K562 (cell line): ENCODE data around the gene CRYBG2. TPM values are rescaled to one million over a fixed set of nuclear protein-coding genes. Genes with fewer than 3 reads are reported as not detected.

Experiments
- CXXC5 ChIP-seq: fragments of 250-450 bp; sonication (Bioruptor Pico); IDR thresholded peaks from 2 replicates; pipeline ENCODE4 v1.8.0; 2022; ENCODE audit warnings: inconsistent platforms, mild to moderate bottlenecking, moderate library complexity
- FOXK1 ChIP-seq: sonication (generic); formaldehyde crosslinking; IDR thresholded peaks from 2 replicates; pipeline ENCODE4 v1.8.0; 2022; ENCODE audit warnings: missing genetic modification reagents, mild to moderate bottlenecking, borderline replicate concordance
- POLR3G ChIP-seq: IDR thresholded peaks from 2 replicates; pipeline ENCODE4 v1.6.1; 2011; ENCODE audit not compliant: insufficient read length, insufficient replicate concordance; ENCODE audit errors: extremely low read depth
- SMARCA4 ChIP-seq: fragments of 450-650 bp; IDR thresholded peaks from 2 replicates; pipeline ENCODE4 v1.6.1; 2016
- USF2 ChIP-seq: sonication (generic); formaldehyde crosslinking; IDR thresholded peaks from 2 replicates; pipeline ENCODE4 v1.5.0; 2020; ENCODE audit warnings: missing genetic modification reagents
- ZNF24 ChIP-seq: fragments of 450-650 bp; IDR thresholded peaks from 2 replicates; pipeline ENCODE4 v1.6.1; 2016
- polyA plus RNA-seq, 8 experiments: library from polyadenylated mRNA; depleted of rRNA in 4 of 8; stranded (reverse) in 5 of 8; unstranded in 3 of 8; fragments of >200 nt; fragmentation: Nextera tagmentation in 2 of 8; fragmentation: Illumina TruSeq in 1 of 8; extraction: Ambion mirVana in 2 of 8; extraction: Trizol in 1 of 8; gene quantifications; 2 replicates each; pipeline versions ENCODE4 v1.2.1 to v1.2.3, GENCODE V29; 2011 to 2014; ENCODE audit warnings: inconsistent platforms in 1 of 8, missing spikeins in 1 of 8
- total RNA-seq, 7 experiments: library from RNA; depleted of rRNA in 6 of 7; stranded (reverse); fragments of >200 nt in 6 of 7; fragmentation: Illumina TruSeq in 2 of 7; extraction: Trizol in 2 of 7; gene quantifications; 2 replicates each; pipeline versions ENCODE4 v1.2.1 to v1.2.3, GENCODE V29; 2011 to 2021; ENCODE audit warnings: low replicate concordance in 1 of 7
- TF ChIP-seq, protein P1 (sequence below): fragments of 450-650 bp; IDR thresholded peaks from 2 replicates; pipeline ENCODE4 v1.6.1; 2017; ENCODE audit warnings: mild to moderate bottlenecking, moderate library complexity
- TF ChIP-seq, protein P2 (sequence below): fragments of 450-650 bp; IDR thresholded peaks from 2 replicates; pipeline ENCODE4 v1.6.1; 2016; ENCODE audit warnings: borderline replicate concordance

Gene CRYBG2
- total and polyA plus RNA-seq, 9 of the 15 experiments (the other 6 are each of a cell fraction or from before 2014, with no cell fraction given): 0.39 to 8.5 (median 3.7) TPM

DNA sequence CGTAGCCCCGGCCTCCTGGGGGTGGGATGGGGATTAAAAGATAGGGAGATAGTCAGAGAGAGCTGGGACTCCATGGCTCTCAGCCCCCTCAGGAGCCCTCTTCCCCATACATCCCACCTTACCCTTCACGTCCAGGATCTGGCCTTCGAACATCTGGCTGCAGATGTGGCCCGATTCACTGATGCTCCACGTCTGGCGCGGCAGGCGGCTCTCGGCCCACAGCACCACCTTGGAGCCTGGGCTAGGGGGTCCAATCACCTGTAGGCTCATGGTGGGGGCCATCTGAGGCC is 31.9 kb downstream of the CRYBG2 start (continued):
- TF ChIP-seq USF2 (CRISPR knock-in tag) (0 out of 2 replicates have a peak, but pooled peaks have one; percentile 24), POLR3G (no peak), CXXC5 (CRISPR knock-in tag) (no peak), SMARCA4 (no peak), ZNF24 (no peak), FOXK1 (CRISPR knock-in tag) (no peak)
- TF ChIP-seq, protein P1, sequence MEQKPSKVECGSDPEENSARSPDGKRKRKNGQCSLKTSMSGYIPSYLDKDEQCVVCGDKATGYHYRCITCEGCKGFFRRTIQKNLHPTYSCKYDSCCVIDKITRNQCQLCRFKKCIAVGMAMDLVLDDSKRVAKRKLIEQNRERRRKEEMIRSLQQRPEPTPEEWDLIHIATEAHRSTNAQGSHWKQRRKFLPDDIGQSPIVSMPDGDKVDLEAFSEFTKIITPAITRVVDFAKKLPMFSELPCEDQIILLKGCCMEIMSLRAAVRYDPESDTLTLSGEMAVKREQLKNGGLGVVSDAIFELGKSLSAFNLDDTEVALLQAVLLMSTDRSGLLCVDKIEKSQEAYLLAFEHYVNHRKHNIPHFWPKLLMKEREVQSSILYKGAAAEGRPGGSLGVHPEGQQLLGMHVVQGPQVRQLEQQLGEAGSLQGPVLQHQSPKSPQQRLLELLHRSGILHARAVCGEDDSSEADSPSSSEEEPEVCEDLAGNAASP: no peak
- TF ChIP-seq, protein P2, sequence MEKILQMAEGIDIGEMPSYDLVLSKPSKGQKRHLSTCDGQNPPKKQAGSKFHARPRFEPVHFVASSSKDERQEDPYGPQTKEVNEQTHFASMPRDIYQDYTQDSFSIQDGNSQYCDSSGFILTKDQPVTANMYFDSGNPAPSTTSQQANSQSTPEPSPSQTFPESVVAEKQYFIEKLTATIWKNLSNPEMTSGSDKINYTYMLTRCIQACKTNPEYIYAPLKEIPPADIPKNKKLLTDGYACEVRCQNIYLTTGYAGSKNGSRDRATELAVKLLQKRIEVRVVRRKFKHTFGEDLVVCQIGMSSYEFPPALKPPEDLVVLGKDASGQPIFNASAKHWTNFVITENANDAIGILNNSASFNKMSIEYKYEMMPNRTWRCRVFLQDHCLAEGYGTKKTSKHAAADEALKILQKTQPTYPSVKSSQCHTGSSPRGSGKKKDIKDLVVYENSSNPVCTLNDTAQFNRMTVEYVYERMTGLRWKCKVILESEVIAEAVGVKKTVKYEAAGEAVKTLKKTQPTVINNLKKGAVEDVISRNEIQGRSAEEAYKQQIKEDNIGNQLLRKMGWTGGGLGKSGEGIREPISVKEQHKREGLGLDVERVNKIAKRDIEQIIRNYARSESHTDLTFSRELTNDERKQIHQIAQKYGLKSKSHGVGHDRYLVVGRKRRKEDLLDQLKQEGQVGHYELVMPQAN: no peak
